K562 (cell line): ENCODE results near the gene ICAM2. TPM values are rescaled to one million over a fixed set of nuclear protein-coding genes. Genes with fewer than 3 reads are reported as not detected.

ENCODE experiments used
- ATAC-seq: fragments of 200-7000 bp; cut with Tn5 transposase; 3 replicates; pipeline ENCODE4 v1.9.1; 2020; ENCODE audit warnings: moderate library complexity
- BruUV-seq: library from RNA; stranded (reverse); fragments of 400-500 nt; replicated peaks from 2 replicates; lab custom pipeline; 2021; lab: Mats Ljungman, UMichigan
- CTCF ChIA-PET: fragments of 300-600 bp; formaldehyde crosslinking; extraction: SDS; loops from one replicate; lab custom pipeline; 2021; ENCODE audit warnings: low intra/inter-chr PET ratio; lab: Yijun Ruan, JAX
- POLR2A ChIA-PET: fragments of 300-600, 350-650 bp; sonication (Branson Sonifier 250); formaldehyde crosslinking; extraction: SDS; loops from one replicate; lab custom pipeline; 2021; ENCODE audit warnings: antibody characterized with exemption, inconsistent platforms; lab: Yijun Ruan, JAX
- DNase-seq, 4 experiments: peaks; one replicate each; pipeline versions ENCODE4 v3.0.0 to v3.0.0-alpha.2; 2011 to 2018; ENCODE audit warnings: low spot score in 3 of 4, mixed read lengths in 3 of 4; ENCODE audit errors: extremely low read depth in 1 of 4
- FAIRE-seq: peaks from 2 replicates; lab custom pipeline; 2011; peaks lifted over from hg19 to GRCh38; lab: Jason Lieb, UNC
- H2AFZ ChIP-seq: 2 replicates; pipeline ENCODE4 v1.6.0; 2011; ENCODE audit warnings: low read depth, low read length, control low read depth, inconsistent platforms
- H3K27ac ChIP-seq: fragments of 200-600 bp; 3 replicates; pipeline ENCODE4 v1.8.0; 2011; ENCODE audit warnings: low read depth, mild to moderate bottlenecking, control low read depth, inconsistent platforms, low read length, moderate library complexity, mixed read lengths; ENCODE audit errors: extremely low read depth
- H3K27me3 ChIP-seq, 2 experiments: fragments of 300-600 bp in 1 of 2; 2 replicates in 1 of 2; 3 replicates in 1 of 2; pipeline versions ENCODE4 v1.6.0 to v1.8.0; 2011; ENCODE audit warnings: inconsistent platforms in 2 of 2, low read length in 2 of 2, mild to moderate bottlenecking in 1 of 2, mixed read lengths in 1 of 2, moderate library complexity in 1 of 2; ENCODE audit not compliant: control insufficient read depth in 2 of 2, insufficient read depth in 2 of 2
- H3K36me3 ChIP-seq: fragments of 300-600 bp; 3 replicates; pipeline ENCODE4 v1.8.0; 2011; ENCODE audit warnings: mild to moderate bottlenecking, low read length, inconsistent platforms; ENCODE audit not compliant: control insufficient read depth, insufficient read depth
- H3K4me1 ChIP-seq, 2 experiments: fragments of 200-600 bp in 1 of 2; replicated peaks in 1 of 2; 2 replicates in 1 of 2; 3 replicates in 1 of 2; pipeline versions ENCODE4 v1.5.1 to v1.8.0; 2011; ENCODE audit warnings: inconsistent platforms in 2 of 2, low read length in 2 of 2, mild to moderate bottlenecking in 1 of 2, mixed read lengths in 1 of 2, moderate library complexity in 1 of 2; ENCODE audit not compliant: control insufficient read depth in 2 of 2, insufficient read depth in 2 of 2
- H3K4me2 ChIP-seq: 2 replicates; pipeline ENCODE4 v1.6.1; 2011; ENCODE audit warnings: low read length, control low read depth, inconsistent platforms, mixed read lengths; ENCODE audit not compliant: insufficient read depth
- H3K4me3 ChIP-seq: fragments of 200-600 bp; sonication (generic), shearing (Covaris generic); 2 replicates; pipeline ENCODE4 v1.5.1; 2016; ENCODE audit warnings: control low read depth, inconsistent platforms
- H3K79me2 ChIP-seq: fragments of 200-600 bp; 3 replicates; pipeline ENCODE4 v1.8.0; 2011; ENCODE audit warnings: low read length, inconsistent platforms; ENCODE audit not compliant: control insufficient read depth, insufficient read depth
- H3K9ac ChIP-seq, 2 experiments: 2 replicates each; pipeline versions ENCODE4 v1.6.0 to v1.6.1; 2011; ENCODE audit warnings: low read depth in 2 of 2, low read length in 2 of 2, control low read depth in 1 of 2, inconsistent platforms in 1 of 2, mild to moderate bottlenecking in 1 of 2, mixed read lengths in 1 of 2; ENCODE audit not compliant: insufficient read depth in 1 of 2
- H3K9me1 ChIP-seq: one replicate; pipeline ENCODE4 v1.6.0; 2011; ENCODE audit warnings: inconsistent platforms, mild to moderate bottlenecking, low read length, moderate library complexity; ENCODE audit not compliant: control insufficient read depth, insufficient read depth
- H3K9me3 ChIP-seq: replicated peaks from 2 replicates; pipeline ENCODE4 v1.5.1; 2011; ENCODE audit warnings: low read depth, low read length, inconsistent platforms; ENCODE audit not compliant: control insufficient read depth, insufficient read depth
- H4K20me1 ChIP-seq: replicated peaks from 2 replicates; pipeline ENCODE4 v1.6.1; 2011; ENCODE audit warnings: low read length, inconsistent platforms, mixed read lengths; ENCODE audit not compliant: control insufficient read depth, insufficient read depth
- MIER1 ChIP-seq: fragments of 450-650 bp; IDR thresholded peaks from 2 replicates; pipeline ENCODE4 v1.6.1; 2016; ENCODE audit warnings: antibody characterized with exemption, mild to moderate bottlenecking, low read depth
- PREB ChIP-seq: sonication (generic); formaldehyde crosslinking; IDR thresholded peaks from 2 replicates; pipeline ENCODE4 v1.8.1; 2023; ENCODE audit warnings: mild to moderate bottlenecking, missing genetic modification reagents
- RAD21 ChIP-seq, 2 experiments: fragments of 250-450 bp in 1 of 2; fragments of 450-650 bp in 1 of 2; sonication (Bioruptor Pico) in 1 of 2; formaldehyde crosslinking in 1 of 2; IDR thresholded peaks in 1 of 2; conservative IDR thresholded peaks in 1 of 2; 2 replicates each; pipeline versions ENCODE4 v1.4.0 to v1.8.0; 2020 to 2022; ENCODE audit warnings: mild to moderate bottlenecking in 2 of 2, moderate library complexity in 1 of 2
- YY1 ChIP-seq, 3 experiments: IDR thresholded peaks; 2 replicates each; pipeline ENCODE4 v1.6.1; 2011; ENCODE audit warnings: low read length in 2 of 3, mild to moderate bottlenecking in 2 of 3, moderate library complexity in 2 of 3, borderline replicate concordance in 1 of 3, control low read depth in 1 of 3, low read depth in 1 of 3; ENCODE audit not compliant: insufficient read depth in 3 of 3, insufficient replicate concordance in 2 of 3, control insufficient read depth in 1 of 3, insufficient read length in 1 of 3; ENCODE audit errors: extremely low read depth in 1 of 3
- WGBS: fragments of 100-300 bp; shearing (Covaris generic); methylation state at CpG from one replicate; pipeline ENCODE4 v1.1.6; 2016; ENCODE audit warnings: low coverage, mixed read lengths; ENCODE audit not compliant: insufficient coverage; ENCODE audit errors: missing lambda C conversion rate; 5-methylcytosine and 5-hydroxymethylcytosine counted together
- in situ Hi-C: fragments of 300-500 bp; cut with MboI; formaldehyde crosslinking; loops from 4 replicates; pipeline ENCODE4 v1.15.0; 2018; ENCODE audit warnings: inconsistent platforms, mixed read lengths
- intact Hi-C: fragments of 100-400 bp; cut with micrococcal nuclease; formaldehyde crosslinking; loops from 2 replicates; pipeline ENCODE4 v1.14.2; 2022
- polyA plus RNA-seq, 8 experiments: library from polyadenylated mRNA; depleted of rRNA in 4 of 8; stranded (reverse) in 5 of 8; unstranded in 3 of 8; fragments of >200 nt; fragmentation: Nextera tagmentation in 2 of 8; fragmentation: Illumina TruSeq in 1 of 8; extraction: Ambion mirVana in 2 of 8; extraction: Trizol in 1 of 8; gene quantifications; 2 replicates each; pipeline versions ENCODE4 v1.2.1 to v1.2.3, GENCODE V29; 2011 to 2014; ENCODE audit warnings: inconsistent platforms in 1 of 8, missing spikeins in 1 of 8
- total RNA-seq, 7 experiments: library from RNA; depleted of rRNA in 6 of 7; stranded (reverse); fragments of >200 nt in 6 of 7; fragmentation: Illumina TruSeq in 2 of 7; extraction: Trizol in 2 of 7; gene quantifications; 2 replicates each; pipeline versions ENCODE4 v1.2.1 to v1.2.3, GENCODE V29; 2011 to 2021; ENCODE audit warnings: low replicate concordance in 1 of 7
- TF ChIP-seq, protein P1 (sequence below), 3 experiments: IDR thresholded peaks in 2 of 3; conservative IDR thresholded peaks in 1 of 3; 2 replicates each; pipeline ENCODE4 v1.5.1; 2011 to 2012; ENCODE audit warnings: low read length in 3 of 3, mild to moderate bottlenecking in 3 of 3, control low read depth in 2 of 3, improper control_type of control experiment in 1 of 3, inconsistent platforms in 1 of 3, low read depth in 1 of 3, mixed read lengths in 1 of 3, moderate library complexity in 1 of 3; ENCODE audit not compliant: insufficient read depth in 2 of 3
- TF ChIP-seq, protein P2 (sequence below): IDR thresholded peaks from 2 replicates; pipeline ENCODE4 v1.6.1; 2011; ENCODE audit warnings: borderline replicate concordance, low read depth, mild to moderate bottlenecking, moderate library complexity, low read length; ENCODE audit not compliant: insufficient read depth, poor library complexity, severe bottlenecking

ICAM2 gene
- total and polyA plus RNA-seq, 9 of the 15 experiments (the other 6 are each of a cell fraction or from before 2014, with no cell fraction given): 37.9 to 89.4 (median 60.6) TPM

DNA sequence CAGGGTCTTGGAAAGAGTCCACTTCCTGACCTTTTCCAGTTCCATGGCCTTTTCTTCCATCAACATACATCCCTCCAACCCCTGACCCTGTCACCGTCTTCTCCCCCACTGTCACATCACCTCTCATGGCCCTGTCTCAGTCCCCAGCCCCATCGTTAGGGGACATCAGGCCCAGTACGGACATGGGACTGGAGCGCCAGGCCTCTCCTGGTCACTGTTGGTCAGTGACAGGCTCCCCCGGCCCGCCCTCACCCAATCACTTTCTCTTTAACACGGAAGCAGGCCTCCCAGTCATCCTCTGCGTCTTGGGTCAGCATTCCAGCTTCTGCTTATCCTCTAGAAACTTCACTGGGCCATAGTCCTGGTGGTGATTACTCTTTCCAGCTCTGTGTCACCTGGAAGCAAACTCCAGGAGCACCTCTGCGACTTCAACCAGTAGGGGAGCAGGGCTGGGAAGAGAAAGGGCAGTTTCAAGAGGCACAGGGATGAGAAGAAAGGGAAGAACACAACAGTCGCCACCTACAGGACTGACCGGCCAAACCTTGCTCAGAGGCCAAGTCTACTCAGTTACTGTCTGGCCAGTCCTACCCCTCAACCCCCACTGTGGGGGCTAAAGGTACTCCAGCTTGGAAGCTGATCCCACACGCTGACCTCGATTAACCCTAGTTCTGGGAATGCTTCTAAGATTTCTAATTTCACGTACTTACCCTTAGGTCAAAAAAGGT, 15.9 kb upstream of the ICAM2 start:
- BruUV-seq: no TSS peak
- no peak overlapping the region for H3K4me2 ChIP-seq
- peak; percentile 58 for FAIRE-seq
- H4K20me1 ChIP-seq: no peaks in the 10 kb centered on the region
- ATAC-seq: peak; percentile 89
- no peaks in the 10 kb centered on the region for H3K27me3 ChIP-seq
- ChIA-PET CTCF (interaction anchor here (0.6 kb wide), 1 partner anchor 14 kb away, joined by 4 read pairs; no protein-coding TSS in a partner anchor), POLR2A (interaction anchor here (1.2 kb wide), 1 partner anchor 9 kb away, joined by 3 read pairs; no protein-coding TSS in a partner anchor)
- peak in 3 of 4 experiments; percentile 33 to 46 (median 40) for DNase-seq
- H2AFZ ChIP-seq: peak overlapping the region; percentile 63; the same call in 1 of the 2 replicates
- in situ Hi-C loops (loop anchor here (10.0 kb wide), 1 partner anchor 98 kb away; the partner anchor contains the start of gene ERN1), intact Hi-C loops (no loop called here)
- no peak overlapping the region for H3K4me3 ChIP-seq
- H3K9me3 ChIP-seq: no peaks in the 10 kb centered on the region
- H3K9me1 ChIP-seq: no peaks in the 10 kb centered on the region
- no peak overlapping the region; a peak in 1 of 4 replicates for H3K9ac ChIP-seq
- no peak overlapping the region for H3K27ac ChIP-seq
- peaks cover 0 to 4% of the 10 kb centered on the region in 2 experiments; a peak in 3 of 5 replicates for H3K4me1 ChIP-seq
- no peaks in the 10 kb centered on the region for H3K79me2 ChIP-seq
- H3K36me3 ChIP-seq: peaks cover 4% of the 10 kb centered on the region; the same call in 1 of the 3 replicates
- TF ChIP-seq, protein P1, sequence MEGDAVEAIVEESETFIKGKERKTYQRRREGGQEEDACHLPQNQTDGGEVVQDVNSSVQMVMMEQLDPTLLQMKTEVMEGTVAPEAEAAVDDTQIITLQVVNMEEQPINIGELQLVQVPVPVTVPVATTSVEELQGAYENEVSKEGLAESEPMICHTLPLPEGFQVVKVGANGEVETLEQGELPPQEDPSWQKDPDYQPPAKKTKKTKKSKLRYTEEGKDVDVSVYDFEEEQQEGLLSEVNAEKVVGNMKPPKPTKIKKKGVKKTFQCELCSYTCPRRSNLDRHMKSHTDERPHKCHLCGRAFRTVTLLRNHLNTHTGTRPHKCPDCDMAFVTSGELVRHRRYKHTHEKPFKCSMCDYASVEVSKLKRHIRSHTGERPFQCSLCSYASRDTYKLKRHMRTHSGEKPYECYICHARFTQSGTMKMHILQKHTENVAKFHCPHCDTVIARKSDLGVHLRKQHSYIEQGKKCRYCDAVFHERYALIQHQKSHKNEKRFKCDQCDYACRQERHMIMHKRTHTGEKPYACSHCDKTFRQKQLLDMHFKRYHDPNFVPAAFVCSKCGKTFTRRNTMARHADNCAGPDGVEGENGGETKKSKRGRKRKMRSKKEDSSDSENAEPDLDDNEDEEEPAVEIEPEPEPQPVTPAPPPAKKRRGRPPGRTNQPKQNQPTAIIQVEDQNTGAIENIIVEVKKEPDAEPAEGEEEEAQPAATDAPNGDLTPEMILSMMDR (IDR thresholded peaks at IDR 0.05 in 2 of 3, conservative IDR thresholded peaks at IDR 0.05 in 1 of 3; ENCODE audit: insufficient read depth in 2 of 3, low read depth in 1 of 3, low read length in 3 of 3): peak; percentile 37 to 57 (median 53); a peak in 5 of 6 replicates
- TF ChIP-seq PREB (CRISPR knock-in tag) (0 out of 2 replicates have a peak, but pooled peaks have one; percentile 35), YY1 (IDR thresholded peaks at IDR 0.05; ENCODE audit: borderline replicate concordance in 1 of 3, control insufficient read depth in 1 of 3, extremely low read depth in 1 of 3, insufficient read depth in 3 of 3, insufficient read length in 1 of 3, insufficient replicate concordance in 2 of 3, low read depth in 1 of 3, low read length in 2 of 3) (no peak), MIER1 (peak; percentile 87), RAD21 (CRISPR knock-in tag; conservative IDR thresholded peaks at IDR 0.05 in 1 of 2, IDR thresholded peaks at IDR 0.05 in 1 of 2) (peak in 1 of 2 experiments; percentile 30; a peak in 2 of 4 replicates)
- TF ChIP-seq, protein P2, sequence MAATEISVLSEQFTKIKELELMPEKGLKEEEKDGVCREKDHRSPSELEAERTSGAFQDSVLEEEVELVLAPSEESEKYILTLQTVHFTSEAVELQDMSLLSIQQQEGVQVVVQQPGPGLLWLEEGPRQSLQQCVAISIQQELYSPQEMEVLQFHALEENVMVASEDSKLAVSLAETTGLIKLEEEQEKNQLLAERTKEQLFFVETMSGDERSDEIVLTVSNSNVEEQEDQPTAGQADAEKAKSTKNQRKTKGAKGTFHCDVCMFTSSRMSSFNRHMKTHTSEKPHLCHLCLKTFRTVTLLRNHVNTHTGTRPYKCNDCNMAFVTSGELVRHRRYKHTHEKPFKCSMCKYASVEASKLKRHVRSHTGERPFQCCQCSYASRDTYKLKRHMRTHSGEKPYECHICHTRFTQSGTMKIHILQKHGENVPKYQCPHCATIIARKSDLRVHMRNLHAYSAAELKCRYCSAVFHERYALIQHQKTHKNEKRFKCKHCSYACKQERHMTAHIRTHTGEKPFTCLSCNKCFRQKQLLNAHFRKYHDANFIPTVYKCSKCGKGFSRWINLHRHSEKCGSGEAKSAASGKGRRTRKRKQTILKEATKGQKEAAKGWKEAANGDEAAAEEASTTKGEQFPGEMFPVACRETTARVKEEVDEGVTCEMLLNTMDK: peak; percentile 65
- WGBS: 65% methylated on average over 14 of the region's 14 CpGs
